Smooth muscle cell of the brain vasculature (primary cell): ENCODE results near the gene FASN.
A peak's percentile ranks its signal among the peaks of the same experiment; 100 is the strongest.
"Not testable (repeated sequence)": the region's sequence is repeated elsewhere in the genome, so short reads cannot be mapped to it uniquely, and the experiment has no call there.

Experiments
- DNase-seq: peaks from one replicate; pipeline ENCODE4 v3.0.0-alpha.2; 2012; ENCODE audit warnings: low read depth, low spot score

FASN gene

DNA sequence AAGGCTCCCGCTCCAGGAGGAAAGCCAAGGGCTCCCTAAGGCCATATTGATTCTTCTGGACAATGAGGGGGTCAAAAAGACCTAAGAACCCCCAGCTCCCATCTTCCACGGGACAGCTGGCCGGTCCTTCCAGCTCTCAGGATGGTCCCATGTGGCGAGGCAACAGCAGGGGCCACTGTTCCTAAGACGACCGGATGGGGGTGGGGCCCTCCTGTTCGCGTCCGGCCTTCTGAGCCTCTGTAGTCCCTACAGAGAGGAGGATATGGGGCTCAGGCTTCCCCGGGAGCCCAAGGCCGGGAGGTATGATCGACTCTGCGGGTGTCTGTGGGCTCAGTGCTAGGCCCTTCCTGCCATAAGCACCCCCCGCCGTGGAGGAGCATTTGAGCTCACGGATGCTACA, 54.5 kb downstream of the FASN start:
- no peak for DNase-seq

GRCh38 chr17:82042649-82043048, 55.4 kb downstream of the FASN start:
- DNase-seq = no peak

DNA sequence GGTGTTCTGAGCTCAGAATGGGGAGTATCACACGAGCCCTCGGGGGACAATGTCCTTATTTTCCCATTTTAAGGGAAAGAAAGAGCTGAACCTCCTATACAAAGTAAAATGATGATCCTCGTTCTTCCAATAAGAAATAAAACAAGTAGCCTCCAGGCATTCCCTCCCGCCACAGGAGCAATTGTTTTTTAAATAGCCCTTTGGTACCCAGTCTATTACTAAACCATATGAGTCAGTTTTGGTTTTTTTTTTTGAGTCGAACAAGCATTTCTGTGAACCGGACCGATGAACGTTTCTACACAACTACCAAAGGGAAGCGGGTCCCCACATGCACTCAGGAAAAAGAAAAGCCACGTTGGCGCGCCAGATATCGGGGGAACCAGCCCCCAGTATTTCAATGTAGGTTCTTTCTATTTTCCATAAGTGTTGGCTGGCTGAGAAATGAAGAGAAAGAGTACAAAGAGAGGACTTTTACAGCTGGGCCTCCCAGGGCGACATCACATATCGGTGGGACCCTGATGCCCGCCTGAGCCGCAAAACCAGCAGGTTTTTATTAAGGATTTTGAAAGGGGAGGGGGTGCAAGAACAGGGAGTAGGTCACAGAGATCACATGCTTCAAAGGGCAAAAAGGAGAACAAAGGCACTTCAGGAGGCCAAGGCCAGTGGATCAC, 56.8 kb downstream of the FASN start:
- no peak for DNase-seq

DNA sequence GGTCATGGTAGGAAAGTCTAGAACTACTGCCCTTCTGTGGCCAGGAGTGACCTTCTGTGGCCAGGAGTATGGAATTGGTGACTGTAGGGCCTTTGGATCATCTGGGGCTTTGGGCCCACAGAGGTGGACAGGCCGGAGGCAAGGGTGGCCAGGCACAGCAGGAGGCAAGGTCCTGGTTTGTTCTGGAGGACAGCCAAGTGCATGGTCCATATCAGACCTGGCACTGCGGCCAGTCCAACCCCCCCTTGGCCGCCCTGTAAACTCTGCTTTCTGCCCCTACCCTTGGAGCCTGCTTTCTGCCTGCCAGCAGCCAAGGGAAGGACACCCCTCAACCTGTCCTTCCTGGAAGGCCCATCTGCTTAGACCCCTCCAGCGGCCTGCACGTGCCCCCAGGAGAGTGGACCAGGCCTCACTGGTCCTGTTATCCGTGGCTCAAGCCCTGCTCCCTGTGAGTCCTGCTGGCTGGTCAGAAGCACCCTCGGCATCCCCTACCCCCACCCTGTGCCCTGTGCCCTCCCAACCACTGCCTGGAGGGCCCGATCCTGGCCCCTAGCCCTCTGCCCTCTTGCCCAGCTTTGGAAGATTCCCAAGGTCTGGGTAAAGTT, 58.2 kb downstream of the FASN start:
- no peak for DNase-seq

DNA sequence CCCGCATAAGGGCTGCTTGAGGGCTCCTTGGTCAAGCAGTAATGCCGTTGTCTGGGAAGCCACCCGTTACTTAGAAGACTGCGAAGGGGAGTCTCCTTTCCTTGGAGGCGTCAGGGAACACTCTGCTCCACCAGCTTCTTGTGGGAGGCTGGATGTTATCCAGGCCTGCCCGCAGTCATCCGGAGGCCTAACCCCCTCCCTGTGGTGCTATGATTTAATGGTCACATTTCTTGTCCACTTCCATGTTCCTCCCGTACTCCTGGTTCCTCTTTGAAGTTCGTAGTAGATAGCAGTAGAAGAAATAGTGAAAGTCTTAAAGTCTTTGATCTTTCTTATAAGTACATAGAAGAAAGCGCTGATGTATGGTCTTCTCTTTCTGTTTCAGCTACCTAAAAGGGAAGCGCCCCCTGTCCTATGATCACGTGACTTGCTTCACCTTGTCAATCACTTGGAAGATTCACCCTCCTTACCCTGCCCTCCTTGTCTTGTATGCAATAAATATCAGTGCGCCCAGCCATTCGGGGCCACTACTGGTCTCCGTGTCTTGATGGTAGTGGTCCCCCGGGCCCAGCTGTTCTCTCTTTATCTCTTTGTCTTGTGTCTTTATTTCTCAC, 59.1 kb downstream of the FASN start:
- DNase-seq = not testable (repeated sequence)

GRCh38 chr17:82037889-82038195, 60.2 kb downstream of the FASN start:
- no peak for DNase-seq

DNA sequence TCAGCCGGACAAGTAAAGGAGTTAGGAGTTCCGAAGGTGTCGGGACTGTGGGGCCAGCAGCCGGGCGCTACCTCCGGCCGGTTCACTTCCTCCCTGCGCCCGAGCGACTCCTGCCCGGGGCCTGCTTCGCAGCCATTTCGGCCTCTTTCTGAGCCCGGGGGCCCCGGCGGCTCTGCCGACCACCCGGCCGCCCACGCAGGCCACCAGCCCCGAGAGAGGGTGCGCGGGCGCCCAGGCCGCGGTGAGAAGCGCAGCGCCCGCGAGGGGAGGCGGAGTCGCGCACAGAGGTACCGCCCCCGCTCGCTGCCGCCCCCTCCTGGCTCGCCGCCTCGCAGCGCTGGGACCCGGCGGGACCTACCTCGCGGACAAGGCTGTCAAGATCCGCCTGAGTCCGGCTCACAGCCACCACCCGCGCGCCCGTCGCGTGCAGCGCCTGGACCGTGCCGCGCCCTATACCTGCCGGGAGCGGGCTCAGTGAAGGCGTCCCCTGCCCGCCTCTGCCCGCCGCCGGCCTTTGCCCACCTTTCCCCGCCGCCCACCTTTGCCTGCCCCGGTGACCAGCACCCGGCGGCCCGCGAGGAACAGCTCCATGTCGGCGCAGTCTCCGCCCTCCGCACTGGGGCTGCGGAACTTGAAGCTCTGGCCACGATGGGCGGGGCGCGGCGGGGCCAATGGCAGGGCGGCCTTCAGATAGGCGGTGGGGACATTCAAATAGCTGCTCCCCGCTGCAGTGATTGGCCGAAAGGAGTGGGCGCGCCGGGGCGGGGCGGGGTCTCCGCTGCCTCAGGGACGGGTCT, 60.7 kb downstream of the FASN start, which contains the start of gene DCXR:
Gene DCXR (minus strand): TSS at position 606 of the 797 bp plus-strand sequence. CDS start 15 bp downstream, at position 591.
- peak; percentile 92 for DNase-seq

DNA sequence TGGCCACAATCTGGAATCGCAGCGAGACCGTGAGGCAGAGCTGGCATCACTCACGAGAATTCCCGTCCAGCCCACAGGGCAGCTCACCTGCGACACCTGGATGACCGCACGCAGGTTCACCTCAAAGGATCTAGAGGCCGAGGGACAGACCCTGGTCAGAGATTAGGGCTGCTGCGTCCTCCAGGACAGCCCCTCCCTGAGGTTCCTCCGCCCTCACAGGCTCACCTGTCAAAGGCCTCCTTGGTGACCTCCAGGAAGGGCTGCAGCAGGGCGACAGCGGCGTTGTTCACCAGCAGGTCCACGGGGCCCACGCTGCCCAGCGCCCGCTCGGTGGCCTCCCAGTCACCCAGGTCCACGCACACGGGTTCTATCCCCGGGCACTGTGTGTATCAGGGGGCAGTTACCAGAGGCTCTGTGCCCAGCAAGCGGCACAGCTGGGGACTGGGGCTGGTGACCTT, 61.4 kb downstream of the FASN start:
- DNase-seq = no peak

DNA sequence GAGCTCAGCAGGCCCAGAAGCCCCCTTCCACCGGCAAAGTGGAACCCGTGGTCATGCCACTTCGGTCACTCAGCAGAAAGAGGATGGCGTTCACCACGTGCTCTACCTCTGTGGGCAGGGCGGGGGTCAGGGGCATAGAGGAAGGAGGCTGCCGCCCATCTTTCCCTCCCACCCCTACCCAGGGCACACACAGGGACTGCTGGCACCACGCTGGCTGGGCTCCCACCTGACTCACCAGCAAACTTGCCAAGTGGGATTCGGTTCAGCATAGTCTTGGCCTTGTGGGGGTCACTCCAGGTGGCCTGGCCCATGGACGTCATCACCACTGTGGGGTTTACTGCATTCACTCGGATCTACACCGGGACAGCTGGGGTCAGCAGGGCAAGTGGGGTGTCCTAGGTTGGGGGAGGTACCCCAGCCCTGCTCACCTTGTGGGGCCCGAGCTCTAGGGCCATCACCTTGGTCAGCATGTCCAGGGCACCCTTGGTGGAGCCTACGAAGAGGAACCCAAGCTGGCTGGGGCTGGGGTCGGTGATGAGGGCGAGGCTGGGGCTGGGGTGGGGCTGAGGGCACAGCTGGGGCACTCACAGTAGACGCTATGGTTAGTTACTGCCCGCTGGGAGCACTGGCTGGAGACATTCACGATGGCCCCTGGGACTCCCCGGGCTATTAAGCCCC, 61.9 kb downstream of the FASN start:
- DNase-seq = no peak

DNA sequence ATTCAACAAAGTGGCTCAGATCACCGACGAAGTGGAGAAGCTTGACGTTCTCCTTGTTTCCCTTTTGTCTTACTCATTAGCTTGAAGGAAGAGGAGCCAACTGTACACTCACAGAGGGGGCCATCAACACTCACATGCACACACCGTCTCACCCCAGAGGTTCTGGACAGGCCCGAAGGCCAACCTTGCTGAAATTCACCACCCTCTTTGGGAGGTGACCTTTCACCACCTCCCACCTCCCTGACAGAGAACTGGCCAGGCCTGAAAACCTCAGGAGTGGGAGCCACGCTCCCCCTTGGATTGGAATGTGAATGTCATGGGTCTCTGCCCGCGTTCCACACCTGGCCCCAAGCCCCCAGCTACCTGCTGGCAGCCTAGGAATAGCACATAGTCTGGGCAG, 62.5 kb downstream of the FASN start:
- no peak for DNase-seq

DNA sequence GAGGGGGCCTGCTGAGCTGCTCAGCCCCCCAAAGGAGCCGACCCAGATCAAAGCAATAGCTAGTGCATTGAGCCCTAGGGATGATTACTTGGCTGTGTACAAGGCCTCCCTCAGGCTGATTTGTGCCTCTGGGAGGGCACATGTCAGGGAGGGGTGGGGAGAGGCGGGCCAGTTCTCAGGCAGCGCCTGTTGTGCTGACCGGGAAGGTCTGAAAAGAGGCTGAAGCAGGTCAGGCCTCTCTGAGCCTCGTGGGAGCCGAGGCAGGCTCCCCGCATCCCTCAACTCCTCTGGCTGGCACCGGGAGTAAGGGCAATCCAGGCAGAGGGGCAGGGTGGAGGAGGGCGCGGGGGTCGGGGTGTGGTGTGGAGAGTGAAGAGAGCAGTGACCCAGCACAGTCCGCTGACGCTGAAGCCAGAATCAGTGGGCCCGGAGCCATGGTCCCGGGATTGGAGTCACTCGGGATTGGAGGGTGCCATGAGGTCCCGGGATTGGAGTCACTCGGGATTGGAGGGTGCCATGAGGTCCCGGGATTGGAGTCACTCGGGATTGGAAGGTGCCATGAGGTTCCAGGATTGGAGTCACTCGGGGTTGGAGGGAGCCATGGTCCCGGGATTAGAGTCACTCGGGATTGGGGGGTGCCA, 63.5 kb downstream of the FASN start:
- DNase-seq = no peak

DNA sequence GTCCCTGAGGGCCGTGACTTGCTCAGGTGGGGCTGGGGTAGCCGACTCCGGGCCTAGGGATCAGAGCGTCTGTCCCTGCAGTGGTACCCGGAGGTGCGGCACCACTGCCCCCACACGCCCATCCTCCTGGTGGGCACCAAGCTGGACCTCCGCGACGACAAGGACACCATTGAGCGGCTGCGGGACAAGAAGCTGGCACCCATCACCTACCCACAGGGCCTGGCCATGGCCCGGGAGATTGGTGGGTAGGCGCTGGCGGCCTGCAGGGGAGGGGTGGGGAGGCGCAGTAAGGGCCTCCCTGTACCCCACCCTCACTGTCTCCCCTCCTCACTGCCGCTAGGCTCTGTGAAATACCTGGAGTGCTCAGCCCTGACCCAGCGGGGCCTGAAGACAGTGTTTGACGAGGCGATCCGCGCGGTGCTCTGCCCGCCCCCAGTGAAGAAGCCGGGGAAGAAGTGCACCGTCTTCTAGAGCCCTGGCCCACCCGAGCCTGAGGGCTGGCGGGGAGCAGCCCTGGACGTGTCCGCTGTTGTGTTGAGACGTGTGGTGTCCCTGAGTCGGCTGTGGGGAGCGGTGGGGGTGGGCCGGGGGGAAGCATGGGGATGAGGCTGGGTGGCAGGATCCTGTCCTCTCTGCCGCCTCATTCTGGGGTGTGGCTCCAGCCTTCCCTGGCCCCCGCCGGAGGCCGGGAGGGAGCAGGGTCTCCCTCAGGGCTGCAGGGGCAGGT, 64.5 kb downstream of the FASN start:
- DNase-seq = no peak

DNA sequence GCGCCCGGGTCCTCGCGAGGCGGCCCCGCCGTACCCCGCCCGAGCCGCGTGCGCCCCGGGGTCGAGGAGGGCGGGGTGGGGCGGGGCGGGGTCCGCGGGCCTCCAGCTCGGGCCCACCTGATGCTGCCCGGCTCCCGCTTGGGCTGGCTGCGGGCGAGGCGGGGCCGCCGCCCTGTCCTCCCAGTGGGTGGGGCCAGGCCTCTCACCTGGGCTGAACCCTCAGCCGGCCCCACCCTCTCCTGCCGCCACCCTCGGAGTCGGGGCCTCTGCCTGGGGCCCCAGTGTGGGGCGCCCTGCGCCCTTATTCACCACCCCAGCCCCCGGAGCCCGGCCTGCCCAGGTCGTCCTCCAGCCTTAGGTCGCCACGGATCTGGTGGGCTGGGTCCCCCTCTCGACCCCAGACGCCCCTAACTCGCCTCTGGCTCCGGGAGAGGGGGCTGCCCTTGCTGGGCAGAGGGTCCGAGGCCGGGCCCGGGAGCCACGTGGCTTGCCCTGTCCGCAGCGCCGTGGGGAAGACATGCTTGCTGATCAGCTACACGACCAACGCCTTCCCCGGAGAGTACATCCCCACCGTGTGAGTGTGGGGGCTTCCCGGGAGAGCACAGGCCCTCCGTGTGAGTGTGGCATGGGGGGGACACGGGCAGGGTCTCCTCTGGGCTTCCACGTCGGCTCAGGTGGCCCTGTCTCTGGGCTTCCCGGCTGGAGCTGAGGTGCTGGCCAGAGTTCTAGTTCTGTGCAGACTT, 66.0 kb downstream of the FASN start:
- DNase-seq = no peak

- DNase-seq = no peak
Measured at GRCh38 chr17:82031303-82031884, 66.6 kb downstream of the FASN start, which contains the start of gene RAC3. TSS of gene RAC3 (plus strand) at chr17:82031678. CDS start at chr17:82031762, 84 bp downstream.

- DNase-seq = peak; percentile 59
Measured at GRCh38 chr17:82030470-82031302, 67.3 kb downstream of the FASN start.

GRCh38 chr17:82029990-82030469, 68.0 kb downstream of the FASN start:
- no peak for DNase-seq

GRCh38 chr17:82029391-82029790, 68.6 kb downstream of the FASN start:
- no peak for DNase-seq

DNA sequence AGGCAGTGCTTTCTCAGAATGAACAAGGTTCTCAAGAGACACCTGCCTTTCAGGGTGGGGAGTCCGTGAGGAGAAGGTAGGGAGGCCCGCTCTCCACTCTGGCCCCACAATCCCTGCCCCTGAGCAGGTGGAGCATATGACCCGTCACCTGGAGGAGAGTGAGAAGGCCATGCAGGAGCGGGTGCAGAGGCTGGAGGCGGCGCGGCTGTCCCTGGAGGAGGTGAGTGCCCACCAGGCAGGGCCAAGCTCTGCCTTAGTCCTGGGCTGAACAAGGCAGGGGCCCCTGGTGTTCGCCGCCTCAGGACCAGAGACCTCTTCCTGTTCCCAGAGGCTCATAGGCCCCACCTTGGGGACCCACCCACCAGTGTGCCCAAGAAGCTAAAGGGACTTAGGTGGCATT, 69.1 kb downstream of the FASN start:
- DNase-seq = no peak
